ENCODE measurements around the gene SEMA3C.
"Not testable (repeated sequence)": the region's sequence is repeated elsewhere in the genome, so short reads cannot be mapped to it uniquely, and the experiment has no call there.

- not testable (repeated sequence) for TF ChIP-seq CTCF (IDR thresholded peaks at IDR 0.05; ENCODE audit: insufficient read depth, low read length); REST (IDR thresholded peaks at IDR 0.05; ENCODE audit: insufficient replicate concordance, low read depth); POLR2AphosphoS5 (IDR thresholded peaks at IDR 0.05; ENCODE audit: low read depth); SPI1 (IDR thresholded peaks at IDR 0.05; ENCODE audit: borderline replicate concordance, low read depth); GABPA (IDR thresholded peaks at IDR 0.05; ENCODE audit: low read depth)
Observed at GRCh38 chr7:80926955-80927354, 8.1 kb upstream of the SEMA3C start.
